ENCODE data around the gene CINP.
A peak's percentile ranks its signal among the peaks of the same experiment; 100 is the strongest.
"Not testable (repeated sequence)": the region's sequence is repeated elsewhere in the genome, so short reads cannot be mapped to it uniquely, and the experiment has no call there.

CINP gene

GRCh38 chr14:102319351-102320032 lies 43.2 kb downstream of the CINP start, which contains the start of gene ZNF839:
TSS of gene ZNF839 (plus strand) at chr14:102319746. CDS start at chr14:102319766, 20 bp downstream.
- DNase-seq, result peak; percentile 91 to 92

- DNase-seq, result no peak
Observed at GRCh38 chr14:102318781-102319276, 43.9 kb downstream of the CINP start.

GRCh38 chr14:102317564-102318248 lies 45.0 kb downstream of the CINP start:
- peak; percentile 55 to 78 for DNase-seq

GRCh38 chr14:102316743-102317563 lies 45.7 kb downstream of the CINP start:
- DNase-seq, result peak; percentile 82 to 91

- peak; percentile 38 to 63 for DNase-seq
Observed at GRCh38 chr14:102316338-102316742, 46.4 kb downstream of the CINP start.

GRCh38 chr14:102315121-102315520 lies 47.6 kb downstream of the CINP start:
- DNase-seq, result no peak

- DNase-seq, result peak; percentile 74 to 83
Observed at GRCh38 chr14:102314242-102315011, 48.3 kb downstream of the CINP start.

- peak; percentile 97 to 98 for DNase-seq
Observed at GRCh38 chr14:102304611-102305506, 57.8 kb downstream of the CINP start, which contains the start of gene MOK. TSS of gene MOK (minus strand) at chr14:102305164. CDS start at chr14:102304968, 196 bp downstream.

GRCh38 chr14:102303664-102304063 lies 59.0 kb downstream of the CINP start:
- no peak for DNase-seq

GRCh38 chr14:102298303-102299070 lies 64.2 kb downstream of the CINP start:
- not testable (repeated sequence) for DNase-seq

Measured in NCI-H2081 (cell line).